ENCODE measurements around the gene TEX29.

The TEX29 gene

DNA sequence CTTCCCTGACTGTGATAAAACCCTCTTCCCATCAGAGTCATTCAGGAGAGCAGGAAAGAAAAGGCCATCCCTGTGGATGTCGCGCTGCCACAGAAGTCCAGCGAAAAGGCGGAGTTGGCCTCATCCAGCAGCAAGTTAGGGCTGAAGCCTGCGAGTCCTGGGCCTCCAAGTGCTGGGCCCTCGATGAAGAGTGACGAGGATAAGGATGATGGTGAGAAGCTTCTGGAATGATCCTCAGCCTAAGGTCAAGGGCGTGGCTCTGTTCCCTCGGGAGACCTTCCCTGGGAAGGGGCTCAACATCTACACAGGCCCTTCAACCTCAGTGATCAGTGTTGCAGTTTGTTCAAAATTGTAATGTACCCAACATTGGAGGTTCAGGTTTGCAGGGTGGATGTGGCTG lies 22.3 kb downstream of the TEX29 start:
- no peaks in the 10 kb centered on the region for H3K9me3 ChIP-seq (ENCODE audit: insufficient read depth, low read length)
- H2AFZ ChIP-seq (ENCODE audit: low read depth, low read length, severe bottlenecking), result no peak overlapping the region
- no peak overlapping the region for H3K4me2 ChIP-seq (ENCODE audit: low read depth, low read length, poor library complexity, severe bottlenecking)
- TF ChIP-seq, protein P1, sequence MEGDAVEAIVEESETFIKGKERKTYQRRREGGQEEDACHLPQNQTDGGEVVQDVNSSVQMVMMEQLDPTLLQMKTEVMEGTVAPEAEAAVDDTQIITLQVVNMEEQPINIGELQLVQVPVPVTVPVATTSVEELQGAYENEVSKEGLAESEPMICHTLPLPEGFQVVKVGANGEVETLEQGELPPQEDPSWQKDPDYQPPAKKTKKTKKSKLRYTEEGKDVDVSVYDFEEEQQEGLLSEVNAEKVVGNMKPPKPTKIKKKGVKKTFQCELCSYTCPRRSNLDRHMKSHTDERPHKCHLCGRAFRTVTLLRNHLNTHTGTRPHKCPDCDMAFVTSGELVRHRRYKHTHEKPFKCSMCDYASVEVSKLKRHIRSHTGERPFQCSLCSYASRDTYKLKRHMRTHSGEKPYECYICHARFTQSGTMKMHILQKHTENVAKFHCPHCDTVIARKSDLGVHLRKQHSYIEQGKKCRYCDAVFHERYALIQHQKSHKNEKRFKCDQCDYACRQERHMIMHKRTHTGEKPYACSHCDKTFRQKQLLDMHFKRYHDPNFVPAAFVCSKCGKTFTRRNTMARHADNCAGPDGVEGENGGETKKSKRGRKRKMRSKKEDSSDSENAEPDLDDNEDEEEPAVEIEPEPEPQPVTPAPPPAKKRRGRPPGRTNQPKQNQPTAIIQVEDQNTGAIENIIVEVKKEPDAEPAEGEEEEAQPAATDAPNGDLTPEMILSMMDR (IDR thresholded peaks at IDR 0.05; ENCODE audit: insufficient read depth, low read length, poor library complexity, severe bottlenecking), result no peak
- no peak for TF ChIP-seq EZH2phosphoT487 (conservative IDR thresholded peaks at IDR 0.05; ENCODE audit: low read length)
- no peaks in the 10 kb centered on the region for H3F3A ChIP-seq (ENCODE audit: insufficient read depth)
- no peaks in the 10 kb centered on the region for H3K36me3 ChIP-seq (ENCODE audit: low read length)
- H3K27ac ChIP-seq (ENCODE audit: low read depth, low read length), result no peak overlapping the region
- H3K9ac ChIP-seq (ENCODE audit: low read length), result no peak overlapping the region
- H3K4me3 ChIP-seq (ENCODE audit: insufficient read depth, low read length, poor library complexity, severe bottlenecking), result no peak overlapping the region
- H4K20me1 ChIP-seq (ENCODE audit: low read depth, low read length), result no peaks in the 10 kb centered on the region
- no peaks in the 10 kb centered on the region for H3K27me3 ChIP-seq (ENCODE audit: low read length)
- H3K79me2 ChIP-seq (ENCODE audit: insufficient read depth, low read length), result no peaks in the 10 kb centered on the region
- no peaks in the 10 kb centered on the region for H3K9me2 ChIP-seq (replicated peaks; ENCODE audit: insufficient read depth, low read length)

DNA sequence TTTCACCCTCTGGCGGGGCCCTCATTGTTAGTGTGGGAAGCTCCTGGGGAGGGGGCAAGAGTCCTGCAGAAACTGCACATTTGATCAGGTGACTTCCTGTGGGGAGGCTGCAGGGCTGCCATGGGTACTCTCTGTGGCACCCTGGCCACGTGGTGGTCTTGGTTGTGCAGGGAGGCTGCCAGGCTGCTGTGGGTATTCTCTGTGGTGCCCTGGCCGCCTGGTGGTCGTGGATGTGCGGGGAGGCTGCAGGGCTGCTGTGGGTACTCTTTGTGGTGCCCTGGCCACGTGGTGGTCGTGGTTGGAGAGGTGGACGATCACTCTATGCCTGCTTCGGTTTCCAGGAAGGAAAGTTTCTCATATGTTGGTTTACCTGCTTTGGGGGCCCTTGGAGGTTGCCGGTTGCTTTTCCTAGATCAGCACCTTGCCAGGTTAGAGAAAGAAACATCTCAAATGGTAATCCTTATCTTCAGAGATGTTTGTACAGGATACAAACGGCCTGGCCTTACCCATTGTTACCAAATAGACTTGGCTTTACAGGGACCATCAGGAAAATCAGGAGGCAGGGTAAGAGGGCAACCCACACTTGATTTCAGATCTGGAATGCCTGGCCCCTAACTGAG lies 22.9 kb downstream of the TEX29 start:
- H3K4me3 ChIP-seq (ENCODE audit: insufficient read depth, low read length, poor library complexity, severe bottlenecking), result no peak overlapping the region
- H4K20me1 ChIP-seq (ENCODE audit: low read depth, low read length), result no peaks in the 10 kb centered on the region
- no peaks in the 10 kb centered on the region for H3K36me3 ChIP-seq (ENCODE audit: low read length)
- H3K9me2 ChIP-seq (replicated peaks; ENCODE audit: insufficient read depth, low read length), result no peaks in the 10 kb centered on the region
- no peaks in the 10 kb centered on the region for H3K79me2 ChIP-seq (ENCODE audit: insufficient read depth, low read length)
- H2AFZ ChIP-seq (ENCODE audit: low read depth, low read length, severe bottlenecking), result no peak overlapping the region
- H3K4me2 ChIP-seq (ENCODE audit: low read depth, low read length, poor library complexity, severe bottlenecking), result no peak overlapping the region
- H3K27ac ChIP-seq (ENCODE audit: low read depth, low read length), result no peak overlapping the region
- no peaks in the 10 kb centered on the region for H3K9me3 ChIP-seq (ENCODE audit: insufficient read depth, low read length)
- TF ChIP-seq EZH2phosphoT487 (conservative IDR thresholded peaks at IDR 0.05; ENCODE audit: low read length), result no peak
- TF ChIP-seq, protein P1 (IDR thresholded peaks at IDR 0.05; ENCODE audit: insufficient read depth, low read length, poor library complexity, severe bottlenecking), result no peak
- no peaks in the 10 kb centered on the region for H3F3A ChIP-seq (ENCODE audit: insufficient read depth)
- H3K27me3 ChIP-seq (ENCODE audit: low read length), result no peaks in the 10 kb centered on the region
- no peak overlapping the region for H3K9ac ChIP-seq (ENCODE audit: low read length)

DNA sequence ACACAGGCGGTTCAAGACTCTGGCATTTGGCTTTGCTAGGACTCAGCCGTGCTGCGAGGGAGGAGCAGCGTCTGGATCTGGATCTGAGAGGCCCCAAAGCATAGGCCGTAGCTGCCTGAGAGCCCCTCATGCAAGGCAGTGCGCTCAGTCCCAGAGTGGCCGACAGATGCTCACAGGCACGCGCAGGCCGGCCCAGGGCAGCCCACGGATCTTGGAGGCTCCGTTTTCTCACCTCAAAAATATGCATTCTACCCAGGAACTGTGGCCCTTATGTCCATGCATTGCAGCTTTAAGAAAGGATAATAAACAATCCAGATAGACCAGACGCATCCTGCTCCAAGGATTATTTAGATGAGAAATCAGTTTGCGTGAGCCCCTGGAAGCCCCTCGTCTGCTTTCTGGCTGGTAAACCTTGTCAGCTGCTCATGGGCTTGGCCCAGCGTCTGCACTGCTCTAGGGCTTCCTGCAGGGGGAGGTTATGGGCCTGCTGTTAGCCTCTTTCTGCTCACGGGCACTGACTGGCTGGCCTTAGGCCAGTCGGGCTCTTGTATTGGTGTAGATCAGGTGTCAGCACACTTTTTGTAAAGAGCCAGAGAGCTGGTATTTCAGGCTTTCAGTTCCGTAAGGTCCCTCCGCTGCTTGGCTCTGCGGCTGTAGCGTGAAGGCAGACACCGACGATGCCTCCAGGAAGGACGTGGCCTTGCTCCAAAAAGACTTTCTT lies 24.2 kb downstream of the TEX29 start:
- Histone ChIP-seq H3K9me2 (replicated peaks; ENCODE audit: insufficient read depth, low read length) (no peaks in the 10 kb centered on the region), H3K4me3 (ENCODE audit: insufficient read depth, low read length, poor library complexity, severe bottlenecking) (no peak overlapping the region), H3K9me3 (ENCODE audit: insufficient read depth, low read length) (no peaks in the 10 kb centered on the region), H4K20me1 (ENCODE audit: low read depth, low read length) (no peaks in the 10 kb centered on the region), H3K4me2 (ENCODE audit: low read depth, low read length, poor library complexity, severe bottlenecking) (no peak overlapping the region), H3K36me3 (ENCODE audit: low read length) (no peaks in the 10 kb centered on the region), H3K9ac (ENCODE audit: low read length) (no peak overlapping the region), H3K27me3 (ENCODE audit: low read length) (no peaks in the 10 kb centered on the region), H2AFZ (ENCODE audit: low read depth, low read length, severe bottlenecking) (no peak overlapping the region), H3K27ac (ENCODE audit: low read depth, low read length) (no peak overlapping the region), H3F3A (ENCODE audit: insufficient read depth) (no peaks in the 10 kb centered on the region), H3K79me2 (ENCODE audit: insufficient read depth, low read length) (no peaks in the 10 kb centered on the region)
- TF ChIP-seq, protein P1 (IDR thresholded peaks at IDR 0.05; ENCODE audit: insufficient read depth, low read length, poor library complexity, severe bottlenecking), result no peak
- TF ChIP-seq EZH2phosphoT487 (conservative IDR thresholded peaks at IDR 0.05; ENCODE audit: low read length), result no peak

Measured in SU-DHL-6 (cell line).